ENCODE data around the gene STXBP2.

DNA sequence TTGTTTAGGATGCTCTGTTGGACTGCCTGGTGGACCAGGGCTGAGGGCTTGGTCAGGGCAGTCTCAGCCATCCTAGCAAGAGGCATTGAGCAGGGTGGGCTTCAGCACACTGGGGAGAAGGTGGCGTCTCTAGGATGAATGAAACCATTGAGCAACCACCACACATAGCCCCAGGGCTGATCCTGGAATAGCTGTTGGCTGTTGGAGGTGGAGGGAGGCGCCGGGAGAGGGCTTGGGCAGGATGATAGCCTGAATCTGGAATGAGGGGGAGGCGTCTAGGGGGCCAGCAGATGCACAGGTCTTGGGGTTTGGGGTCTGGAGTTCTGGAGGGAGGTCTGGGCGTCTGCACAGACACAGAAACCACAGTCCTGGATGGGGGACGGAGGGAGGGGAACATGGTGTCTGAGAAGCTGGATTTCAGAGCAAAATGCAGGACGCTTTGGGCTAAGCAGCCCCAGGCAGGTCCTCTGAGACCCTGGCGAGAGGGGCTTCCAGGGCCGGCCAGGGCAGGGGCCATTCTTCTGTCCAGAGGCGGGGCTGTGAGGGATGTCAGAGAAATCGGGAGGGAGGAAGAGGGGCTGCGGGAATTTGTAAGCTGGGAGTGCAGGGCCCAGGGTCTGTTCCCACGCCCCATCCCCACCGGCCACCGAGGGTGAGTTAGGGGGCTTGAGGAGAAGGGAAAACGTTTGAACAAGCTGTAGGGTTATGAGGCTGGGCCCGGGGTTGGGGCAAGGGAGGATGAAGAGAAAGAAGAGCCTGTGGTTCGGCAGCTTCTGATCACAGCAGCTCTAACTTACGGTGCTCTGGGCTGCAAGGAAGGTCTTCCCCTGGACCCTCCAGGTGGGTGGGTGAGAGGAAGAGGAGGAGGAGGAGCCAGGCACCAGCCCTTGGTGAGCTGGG lies 48.9 kb downstream of the STXBP2 start:
- TF ChIP-seq, protein P1, sequence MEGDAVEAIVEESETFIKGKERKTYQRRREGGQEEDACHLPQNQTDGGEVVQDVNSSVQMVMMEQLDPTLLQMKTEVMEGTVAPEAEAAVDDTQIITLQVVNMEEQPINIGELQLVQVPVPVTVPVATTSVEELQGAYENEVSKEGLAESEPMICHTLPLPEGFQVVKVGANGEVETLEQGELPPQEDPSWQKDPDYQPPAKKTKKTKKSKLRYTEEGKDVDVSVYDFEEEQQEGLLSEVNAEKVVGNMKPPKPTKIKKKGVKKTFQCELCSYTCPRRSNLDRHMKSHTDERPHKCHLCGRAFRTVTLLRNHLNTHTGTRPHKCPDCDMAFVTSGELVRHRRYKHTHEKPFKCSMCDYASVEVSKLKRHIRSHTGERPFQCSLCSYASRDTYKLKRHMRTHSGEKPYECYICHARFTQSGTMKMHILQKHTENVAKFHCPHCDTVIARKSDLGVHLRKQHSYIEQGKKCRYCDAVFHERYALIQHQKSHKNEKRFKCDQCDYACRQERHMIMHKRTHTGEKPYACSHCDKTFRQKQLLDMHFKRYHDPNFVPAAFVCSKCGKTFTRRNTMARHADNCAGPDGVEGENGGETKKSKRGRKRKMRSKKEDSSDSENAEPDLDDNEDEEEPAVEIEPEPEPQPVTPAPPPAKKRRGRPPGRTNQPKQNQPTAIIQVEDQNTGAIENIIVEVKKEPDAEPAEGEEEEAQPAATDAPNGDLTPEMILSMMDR (IDR thresholded peaks at IDR 0.05): no peak
- TF ChIP-seq EZH2 (IDR thresholded peaks at IDR 0.05) (no peak), EZH2phosphoT487 (IDR thresholded peaks at IDR 0.05) (no peak)
